HCT116 (cell line): Measurements from ENCODE around the gene SCAMP1. TPM values are rescaled to one million over a fixed set of nuclear protein-coding genes. Genes with fewer than 3 reads are reported as not detected.
A peak's percentile ranks its signal among the peaks of the same experiment; 100 is the strongest.

Experiments
- ATAC-seq: fragments of 200-7000 bp; cut with Tn5 transposase; 2 replicates; pipeline ENCODE4 v1.9.1; 2020; ENCODE audit warnings: mild to moderate bottlenecking, moderate library complexity
- BruUV-seq: library from RNA; stranded (reverse); fragments of 400-500 nt; replicated peaks from 2 replicates; lab custom pipeline; 2021; lab: Mats Ljungman, UMichigan
- CTCF ChIA-PET: fragments of 300-600 bp; sonication (Branson Sonifier 250); formaldehyde crosslinking; loops from one replicate; lab custom pipeline; 2021; ENCODE audit warnings: antibody characterized with exemption; lab: Charles Lee
- POLR2A ChIA-PET: fragments of 300-600, 350-600 bp; sonication (Branson Sonifier 250); formaldehyde crosslinking; loops from one replicate; lab custom pipeline; 2021; ENCODE audit warnings: antibody characterized with exemption; lab: Charles Lee
- RAD21 ChIA-PET, 2 experiments: fragments of 300-600 bp; sonication (Branson Sonifier 250); formaldehyde crosslinking; loops; one replicate each; lab custom pipeline; 2023; ENCODE audit warnings: low total read pairs in 2 of 2; ENCODE audit not compliant: uncharacterized antibody in 2 of 2, unreplicated experiment in 2 of 2, low non-redundant PET in 1 of 2; lab: Charles Lee
- DNase-seq: peaks from one replicate; pipeline ENCODE4 v3.0.0-alpha.2; 2010; ENCODE audit warnings: low read depth, low spot score
- H2AFZ ChIP-seq: fragments of 200-600 bp; shearing (Covaris generic), sonication (generic); 2 replicates; pipeline ENCODE4 v1.6.1; 2017; ENCODE audit warnings: low read depth, mixed run types, mixed read lengths, antibody characterized with exemption, low read length; ENCODE audit not compliant: poor library complexity, severe bottlenecking
- H3K27ac ChIP-seq: 2 replicates; pipeline ENCODE4 v1.5.1; 2012; ENCODE audit warnings: low read depth, low read length
- H3K27me3 ChIP-seq: fragments of 200-600 bp; sonication (generic); 2 replicates; pipeline ENCODE4 v1.6.1; 2016; ENCODE audit warnings: mixed run types, low read length, mixed read lengths; ENCODE audit not compliant: insufficient read depth
- H3K36me3 ChIP-seq, 2 experiments: fragments of 200-500 bp in 1 of 2; fragments of 200-600 bp in 1 of 2; sonication (Bioruptor generic) in 1 of 2; sonication (generic) in 1 of 2; 2 replicates each; pipeline versions ENCODE4 v1.5.1 to v1.6.1; 2014 to 2016; ENCODE audit warnings: low read length in 2 of 2, inconsistent platforms in 1 of 2, mixed read lengths in 1 of 2, mixed run types in 1 of 2; ENCODE audit not compliant: insufficient read depth in 2 of 2, control insufficient read depth in 1 of 2
- H3K4me1 ChIP-seq, 2 experiments: fragments of 200-600 bp in 1 of 2; sonication (generic) in 1 of 2; 2 replicates each; pipeline versions ENCODE4 v1.5.1 to v1.6.1; 2012 to 2017; ENCODE audit warnings: low read length in 2 of 2, inconsistent platforms in 1 of 2, mild to moderate bottlenecking in 1 of 2, mixed read lengths in 1 of 2, mixed run types in 1 of 2, moderate library complexity in 1 of 2; ENCODE audit not compliant: insufficient read depth in 2 of 2, control insufficient read depth in 1 of 2
- H3K4me2 ChIP-seq: fragments of 200-600 bp; sonication (generic); 2 replicates; pipeline ENCODE4 v1.6.1; 2017; ENCODE audit warnings: mixed run types, low read length, mixed read lengths
- H3K4me3 ChIP-seq, 2 experiments: fragments of 200-600 bp in 1 of 2; sonication (generic) in 1 of 2; replicated peaks in 1 of 2; 2 replicates each; pipeline ENCODE4 v1.5.1; 2011 to 2016; ENCODE audit warnings: low read length in 2 of 2, control low read depth in 1 of 2, low read depth in 1 of 2, mild to moderate bottlenecking in 1 of 2, mixed read lengths in 1 of 2, mixed run types in 1 of 2
- H3K79me2 ChIP-seq: fragments of 200-600 bp; sonication (generic); 2 replicates; pipeline ENCODE4 v1.6.1; 2017; ENCODE audit warnings: mild to moderate bottlenecking, mixed run types, low read length, moderate library complexity, mixed read lengths; ENCODE audit not compliant: insufficient read depth
- H3K9ac ChIP-seq: fragments of 200-600 bp; sonication (generic); 2 replicates; pipeline ENCODE4 v1.6.1; 2016; ENCODE audit warnings: low read length, mixed read lengths
- H3K9me2 ChIP-seq: fragments of 200-600 bp; sonication (generic), shearing (Covaris generic); 2 replicates; pipeline ENCODE4 v1.6.1; 2017; ENCODE audit warnings: mixed run types, mild to moderate bottlenecking, moderate library complexity; ENCODE audit not compliant: insufficient read depth
- H3K9me3 ChIP-seq, 2 experiments: fragments of 200-500 bp in 1 of 2; fragments of 200-600 bp in 1 of 2; sonication (Bioruptor generic) in 1 of 2; sonication (generic) in 1 of 2; 2 replicates each; pipeline ENCODE4 v1.6.1; 2014 to 2017; ENCODE audit warnings: low read length in 2 of 2, mixed read lengths in 2 of 2, inconsistent platforms in 1 of 2, low read depth in 1 of 2, mild to moderate bottlenecking in 1 of 2, mixed run types in 1 of 2, moderate library complexity in 1 of 2; ENCODE audit not compliant: control insufficient read depth in 1 of 2, insufficient read depth in 1 of 2
- H4K20me1 ChIP-seq: fragments of 200-600 bp; sonication (generic), shearing (Covaris generic); 2 replicates; pipeline ENCODE4 v1.6.1; 2017; ENCODE audit warnings: mixed run types, mild to moderate bottlenecking, moderate library complexity; ENCODE audit not compliant: insufficient read depth
- EGR1 ChIP-seq: IDR thresholded peaks from 2 replicates; pipeline ENCODE4 v1.6.1; 2012; ENCODE audit warnings: low read depth
- EZH2phosphoT487 ChIP-seq: fragments of 200-600 bp; IDR thresholded peaks from 2 replicates; pipeline ENCODE4 v1.6.1; 2018; ENCODE audit warnings: antibody characterized with exemption, borderline replicate concordance
- RAD21 ChIP-seq: IDR thresholded peaks from 2 replicates; pipeline ENCODE4 v1.6.1; 2012; ENCODE audit warnings: low read depth, mild to moderate bottlenecking
- SP1 ChIP-seq: IDR thresholded peaks from 2 replicates; pipeline ENCODE4 v1.6.1; 2012; ENCODE audit warnings: low read depth
- TCF7L2 ChIP-seq: IDR thresholded peaks from 2 replicates; pipeline ENCODE4 v1.7.0; 2011; ENCODE audit warnings: borderline replicate concordance, inconsistent platforms; ENCODE audit not compliant: insufficient read depth, insufficient read length; ENCODE audit errors: extremely low read depth
- YY1 ChIP-seq: IDR thresholded peaks from 2 replicates; pipeline ENCODE4 v1.6.1; 2011; ENCODE audit warnings: low read length, low read depth, moderate library complexity, mild to moderate bottlenecking; ENCODE audit not compliant: insufficient replicate concordance; ENCODE audit errors: extremely low read depth
- intact Hi-C: fragments of 100-400 bp; cut with micrococcal nuclease; formaldehyde crosslinking; loops from 2 replicates; pipeline ENCODE4 v1.10.0; 2022
- total RNA-seq: library from RNA; stranded (reverse); gene quantifications from one replicate; pipeline ENCODE4 v1.2.1, GENCODE V29; 2021; ENCODE audit not compliant: unreplicated experiment
- TF ChIP-seq, protein P1 (sequence below): IDR thresholded peaks from 2 replicates; pipeline ENCODE4 v1.6.1; 2011; ENCODE audit warnings: mild to moderate bottlenecking, low read length, moderate library complexity; ENCODE audit not compliant: insufficient replicate concordance; ENCODE audit errors: extremely low read depth

The SCAMP1 gene
- total RNA-seq, 1 experiment from 2014 or later, result 46.4 TPM

DNA sequence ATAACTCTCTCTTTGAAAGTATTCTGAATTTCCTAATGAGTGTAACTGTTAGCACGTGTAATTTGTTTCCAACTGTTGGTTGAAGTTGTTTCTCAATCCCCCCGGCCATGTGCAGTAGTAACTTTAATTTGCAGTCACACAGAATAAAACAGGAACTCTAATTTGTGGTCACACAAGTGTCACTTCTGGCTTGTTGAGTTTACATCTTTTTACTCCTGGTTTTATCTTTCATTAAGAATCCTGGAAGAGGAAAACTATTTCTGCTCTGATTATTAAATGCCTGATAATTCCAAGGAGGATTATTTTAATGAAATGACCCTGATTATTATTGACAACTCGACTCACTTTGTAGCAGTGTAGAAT is 1.2 kb downstream of the SCAMP1 start:
- BruUV-seq, result no TSS peak
- intact Hi-C loops, result no loop called here
- peak overlapping the region; percentile 90 for H3K9ac ChIP-seq
- ChIA-PET CTCF (interaction anchor here (0.7 kb wide), 1 partner anchor 42 kb away, joined by 3 read pairs; no protein-coding TSS in a partner anchor), POLR2A (interaction anchor here (1.7 kb wide), 1 partner anchor 67 kb away, joined by 11 read pairs; the partner anchor contains the start of gene AP3B1)
- TF ChIP-seq SP1 (no peak), TCF7L2 (no peak), EZH2phosphoT487 (no peak), EGR1 (no peak), YY1 (no peak), RAD21 (no peak)
- TF ChIP-seq, protein P1, sequence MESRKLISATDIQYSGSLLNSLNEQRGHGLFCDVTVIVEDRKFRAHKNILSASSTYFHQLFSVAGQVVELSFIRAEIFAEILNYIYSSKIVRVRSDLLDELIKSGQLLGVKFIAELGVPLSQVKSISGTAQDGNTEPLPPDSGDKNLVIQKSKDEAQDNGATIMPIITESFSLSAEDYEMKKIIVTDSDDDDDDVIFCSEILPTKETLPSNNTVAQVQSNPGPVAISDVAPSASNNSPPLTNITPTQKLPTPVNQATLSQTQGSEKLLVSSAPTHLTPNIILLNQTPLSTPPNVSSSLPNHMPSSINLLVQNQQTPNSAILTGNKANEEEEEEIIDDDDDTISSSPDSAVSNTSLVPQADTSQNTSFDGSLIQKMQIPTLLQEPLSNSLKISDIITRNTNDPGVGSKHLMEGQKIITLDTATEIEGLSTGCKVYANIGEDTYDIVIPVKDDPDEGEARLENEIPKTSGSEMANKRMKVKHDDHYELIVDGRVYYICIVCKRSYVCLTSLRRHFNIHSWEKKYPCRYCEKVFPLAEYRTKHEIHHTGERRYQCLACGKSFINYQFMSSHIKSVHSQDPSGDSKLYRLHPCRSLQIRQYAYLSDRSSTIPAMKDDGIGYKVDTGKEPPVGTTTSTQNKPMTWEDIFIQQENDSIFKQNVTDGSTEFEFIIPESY, result no peak
- TF ChIP-seq, all 23 proteins: peak for 0
- H3K27me3 ChIP-seq, result no peaks in the 10 kb centered on the region
- H2AFZ ChIP-seq, result no peak overlapping the region
- peak overlapping the region; percentile 95 for H3K4me2 ChIP-seq
- peaks cover 59% of the 10 kb centered on the region for H3K79me2 ChIP-seq
- RAD21 ChIA-PET, result interaction anchor here in 1 of 2 experiments (0.7 kb wide), 1 partner anchor 828 kb away, joined by 4 read pairs; no protein-coding TSS in a partner anchor
- no peaks in the 10 kb centered on the region for H3K36me3 ChIP-seq
- ATAC-seq, result no peak
- no peaks in the 10 kb centered on the region for H3K9me3 ChIP-seq
- no peaks in the 10 kb centered on the region for H4K20me1 ChIP-seq
- no peak for DNase-seq
- no peak overlapping the region; the same call in 1 of the 2 replicates for H3K27ac ChIP-seq
- peak overlapping the region; percentile 92 to 94 for H3K4me3 ChIP-seq
- H3K4me1 ChIP-seq, result peaks cover 9 to 13% of the 10 kb centered on the region in 2 experiments; a peak in 3 of 4 replicates
- H3K9me2 ChIP-seq, result no peaks in the 10 kb centered on the region
